ENCODE results near the gene EXOC3L1.

DNA sequence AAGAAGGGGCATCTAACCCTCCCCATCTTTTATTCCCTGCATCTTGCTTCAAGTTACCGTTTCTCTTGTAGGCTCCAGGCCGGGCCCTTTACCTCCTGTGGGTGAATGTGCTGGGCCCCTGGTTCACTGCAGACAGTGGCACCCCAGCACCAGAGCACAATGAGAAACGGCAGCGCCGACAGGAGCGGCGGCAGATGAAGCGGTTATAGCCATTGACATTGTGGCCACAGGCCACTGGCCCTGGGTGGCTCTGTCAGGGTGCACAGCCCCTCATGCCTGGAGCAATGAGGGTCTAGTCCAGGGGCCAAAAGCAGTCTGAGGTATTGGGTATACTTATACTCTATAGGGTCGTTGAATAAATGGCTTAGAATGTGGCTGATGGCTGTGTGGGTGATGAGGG, 39.0 kb upstream of the EXOC3L1 start:
- TF ChIP-seq, protein P1, sequence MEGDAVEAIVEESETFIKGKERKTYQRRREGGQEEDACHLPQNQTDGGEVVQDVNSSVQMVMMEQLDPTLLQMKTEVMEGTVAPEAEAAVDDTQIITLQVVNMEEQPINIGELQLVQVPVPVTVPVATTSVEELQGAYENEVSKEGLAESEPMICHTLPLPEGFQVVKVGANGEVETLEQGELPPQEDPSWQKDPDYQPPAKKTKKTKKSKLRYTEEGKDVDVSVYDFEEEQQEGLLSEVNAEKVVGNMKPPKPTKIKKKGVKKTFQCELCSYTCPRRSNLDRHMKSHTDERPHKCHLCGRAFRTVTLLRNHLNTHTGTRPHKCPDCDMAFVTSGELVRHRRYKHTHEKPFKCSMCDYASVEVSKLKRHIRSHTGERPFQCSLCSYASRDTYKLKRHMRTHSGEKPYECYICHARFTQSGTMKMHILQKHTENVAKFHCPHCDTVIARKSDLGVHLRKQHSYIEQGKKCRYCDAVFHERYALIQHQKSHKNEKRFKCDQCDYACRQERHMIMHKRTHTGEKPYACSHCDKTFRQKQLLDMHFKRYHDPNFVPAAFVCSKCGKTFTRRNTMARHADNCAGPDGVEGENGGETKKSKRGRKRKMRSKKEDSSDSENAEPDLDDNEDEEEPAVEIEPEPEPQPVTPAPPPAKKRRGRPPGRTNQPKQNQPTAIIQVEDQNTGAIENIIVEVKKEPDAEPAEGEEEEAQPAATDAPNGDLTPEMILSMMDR (IDR thresholded peaks at IDR 0.05), result no peak
- TF ChIP-seq POLR2AphosphoS5 (IDR thresholded peaks at IDR 0.05; ENCODE audit: insufficient read depth in 1 of 2, low read depth in 1 of 2), result no peak

Data from vagina (tissue), 2 donors.